Measurements from ENCODE around the gene FTO.
A peak's percentile ranks its signal among the peaks of the same experiment; 100 is the strongest.

Gene FTO

DNA sequence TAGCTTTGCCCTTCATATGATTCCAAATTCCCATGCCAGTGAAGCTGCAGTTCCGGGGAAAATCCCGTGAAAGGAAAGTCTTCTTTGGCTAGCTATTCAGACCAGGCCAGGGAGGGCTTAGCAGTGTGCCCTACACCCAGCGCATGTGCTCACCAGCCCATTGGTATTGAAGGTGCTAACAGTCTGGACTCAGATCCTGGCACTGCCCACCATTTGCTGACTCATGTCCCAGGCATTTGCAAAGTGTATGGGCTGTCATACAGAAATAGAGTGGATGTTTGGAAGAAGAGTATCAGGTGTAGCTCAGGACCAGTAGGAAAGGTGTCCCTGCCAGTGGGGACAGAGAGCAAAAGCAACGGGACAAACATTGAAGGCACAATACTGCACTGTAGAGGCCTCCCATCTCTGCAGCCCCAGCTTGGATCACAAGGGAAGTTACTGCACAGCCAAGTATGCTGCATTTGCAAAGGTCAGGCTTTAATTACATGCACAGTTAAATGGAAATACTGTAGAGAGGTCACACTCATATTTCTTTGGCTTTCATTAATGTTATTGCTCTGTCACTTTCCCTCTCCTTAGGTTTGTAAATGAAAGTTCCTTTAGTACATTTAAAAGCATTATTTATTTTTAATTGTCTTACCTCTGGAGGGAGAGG lies 362.6 kb downstream of the FTO start:
- DNase-seq, result peak; percentile 38

GRCh38 chr16:54067322-54068065 lies 363.5 kb downstream of the FTO start:
- DNase-seq, result no peak

GRCh38 chr16:54068212-54068611 lies 364.3 kb downstream of the FTO start:
- DNase-seq, result no peak

DNA sequence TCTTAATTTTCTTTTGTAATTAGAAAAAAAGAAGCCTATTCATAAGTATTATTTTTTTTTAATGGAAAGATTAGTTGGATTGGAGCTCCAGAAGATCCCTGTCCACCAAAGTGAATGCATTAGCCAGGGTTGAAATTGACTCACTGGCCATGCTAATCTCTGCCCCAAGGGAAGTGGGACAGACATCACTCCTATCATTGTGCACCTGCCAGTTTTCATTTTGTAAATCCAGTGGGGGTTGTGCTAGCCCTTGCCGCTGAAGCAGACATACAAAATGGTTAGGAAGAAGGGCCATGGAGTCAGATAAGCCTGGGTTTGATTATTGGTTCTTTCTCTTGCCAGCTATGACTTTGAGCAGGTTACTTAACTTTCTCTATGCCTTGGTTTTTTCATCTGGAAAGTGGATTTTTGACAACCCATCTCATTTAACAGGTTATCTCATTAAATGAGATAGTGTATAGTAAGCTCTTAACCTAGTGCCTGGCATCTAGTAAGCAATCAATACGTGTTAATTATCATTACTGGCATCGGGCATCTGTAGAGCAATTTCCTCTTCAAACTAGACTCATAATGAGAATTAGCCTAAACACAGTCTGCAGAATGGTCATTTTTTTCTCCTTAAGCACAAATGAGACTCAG lies 365.8 kb downstream of the FTO start:
- no peak for DNase-seq

DNA sequence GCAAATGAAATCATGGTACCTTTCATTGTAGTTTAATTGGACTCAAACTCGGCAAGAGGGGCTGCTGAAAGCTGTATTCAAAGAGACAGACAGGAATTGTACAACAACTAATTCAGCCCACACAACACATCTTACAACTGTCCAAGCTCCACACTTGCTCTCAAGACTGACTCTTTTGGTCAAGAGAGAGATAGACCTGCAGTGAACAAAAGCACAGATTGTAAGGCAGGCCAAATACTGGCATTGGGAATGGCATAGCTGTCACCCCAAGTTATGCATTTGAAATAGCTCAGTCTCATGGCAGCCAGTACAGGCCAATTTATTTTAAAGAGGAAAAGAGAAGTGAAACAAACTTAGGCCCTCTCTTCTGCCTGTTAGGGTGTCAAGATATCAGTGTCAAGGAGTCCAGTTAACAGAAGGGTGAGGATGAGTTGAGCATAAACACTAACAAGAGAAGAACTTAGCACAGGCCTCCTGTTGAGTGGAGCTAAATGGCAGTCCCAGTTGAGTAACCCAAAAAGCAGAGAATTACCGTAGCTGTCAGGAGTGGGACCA lies 366.9 kb downstream of the FTO start:
- DNase-seq, result no peak

GRCh38 chr16:54071514-54071913 lies 367.6 kb downstream of the FTO start:
- no peak for DNase-seq

GRCh38 chr16:54072237-54072636 lies 368.3 kb downstream of the FTO start:
- DNase-seq, result no peak

DNA sequence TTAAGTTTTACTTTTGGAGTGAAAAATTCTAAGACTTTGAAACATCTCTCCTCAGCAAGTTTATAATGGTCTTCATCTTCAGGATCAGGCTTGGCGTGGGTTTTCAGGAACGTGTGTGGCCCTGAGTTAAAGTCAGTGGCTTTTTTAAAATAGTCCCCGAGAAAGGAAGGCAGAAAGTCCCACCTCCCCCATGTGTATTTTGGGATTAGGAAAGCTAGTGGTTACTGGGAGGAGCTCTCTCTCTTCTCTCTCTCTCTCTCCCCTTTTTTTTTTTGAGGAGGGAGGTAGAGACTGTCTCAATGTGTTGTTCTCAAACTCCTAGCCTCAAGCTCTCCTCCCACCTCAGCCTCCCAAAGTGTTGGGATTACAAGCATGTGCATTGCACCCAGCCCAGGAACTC lies 369.4 kb downstream of the FTO start:
- DNase-seq, result no peak

GRCh38 chr16:54075446-54075845 lies 371.5 kb downstream of the FTO start:
- DNase-seq, result no peak

- no peak for DNase-seq
These were observed 372.1 kb downstream of the FTO start for GRCh38 chr16:54076006-54076504.

- DNase-seq, result peak; percentile 76
These were observed 373.3 kb downstream of the FTO start for GRCh38 chr16:54077050-54077821.

GRCh38 chr16:54080524-54081008 lies 376.6 kb downstream of the FTO start:
- peak; percentile 94 for DNase-seq

- no peak for DNase-seq
These were observed 382.8 kb downstream of the FTO start for GRCh38 chr16:54086791-54087190.

DNA sequence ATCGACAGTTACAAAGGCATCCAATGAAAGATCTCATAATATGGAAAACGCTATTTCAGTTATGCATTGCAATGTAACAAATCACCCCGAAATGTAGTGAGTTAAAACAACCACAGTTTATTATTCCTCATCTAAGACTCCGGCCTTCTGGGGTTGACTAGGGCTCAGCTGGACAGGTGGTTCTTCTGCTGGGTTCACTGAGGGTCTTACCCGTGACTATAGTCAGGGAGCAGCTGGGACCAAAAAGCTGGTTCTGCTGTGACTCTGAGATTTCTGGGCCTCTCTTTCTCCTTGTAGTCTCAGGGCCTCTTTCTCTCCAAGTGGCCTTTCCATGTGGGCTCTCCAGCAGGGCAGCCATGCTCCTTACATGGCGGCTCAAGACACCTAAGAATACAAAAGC lies 386.6 kb downstream of the FTO start:
- no peak for DNase-seq

GRCh38 chr16:54093281-54093680 lies 389.3 kb downstream of the FTO start:
- no peak for DNase-seq

GRCh38 chr16:54094641-54095040 lies 390.7 kb downstream of the FTO start:
- DNase-seq, result no peak

- DNase-seq, result no peak
These were observed 392.7 kb downstream of the FTO start for GRCh38 chr16:54096607-54097006.

- no peak for DNase-seq
These were observed 393.8 kb downstream of the FTO start for GRCh38 chr16:54097774-54098173.

- DNase-seq, result no peak
These were observed 394.3 kb downstream of the FTO start for GRCh38 chr16:54098247-54098646.

- DNase-seq, result no peak
These were observed 395.7 kb downstream of the FTO start for GRCh38 chr16:54099627-54100026.

DNA sequence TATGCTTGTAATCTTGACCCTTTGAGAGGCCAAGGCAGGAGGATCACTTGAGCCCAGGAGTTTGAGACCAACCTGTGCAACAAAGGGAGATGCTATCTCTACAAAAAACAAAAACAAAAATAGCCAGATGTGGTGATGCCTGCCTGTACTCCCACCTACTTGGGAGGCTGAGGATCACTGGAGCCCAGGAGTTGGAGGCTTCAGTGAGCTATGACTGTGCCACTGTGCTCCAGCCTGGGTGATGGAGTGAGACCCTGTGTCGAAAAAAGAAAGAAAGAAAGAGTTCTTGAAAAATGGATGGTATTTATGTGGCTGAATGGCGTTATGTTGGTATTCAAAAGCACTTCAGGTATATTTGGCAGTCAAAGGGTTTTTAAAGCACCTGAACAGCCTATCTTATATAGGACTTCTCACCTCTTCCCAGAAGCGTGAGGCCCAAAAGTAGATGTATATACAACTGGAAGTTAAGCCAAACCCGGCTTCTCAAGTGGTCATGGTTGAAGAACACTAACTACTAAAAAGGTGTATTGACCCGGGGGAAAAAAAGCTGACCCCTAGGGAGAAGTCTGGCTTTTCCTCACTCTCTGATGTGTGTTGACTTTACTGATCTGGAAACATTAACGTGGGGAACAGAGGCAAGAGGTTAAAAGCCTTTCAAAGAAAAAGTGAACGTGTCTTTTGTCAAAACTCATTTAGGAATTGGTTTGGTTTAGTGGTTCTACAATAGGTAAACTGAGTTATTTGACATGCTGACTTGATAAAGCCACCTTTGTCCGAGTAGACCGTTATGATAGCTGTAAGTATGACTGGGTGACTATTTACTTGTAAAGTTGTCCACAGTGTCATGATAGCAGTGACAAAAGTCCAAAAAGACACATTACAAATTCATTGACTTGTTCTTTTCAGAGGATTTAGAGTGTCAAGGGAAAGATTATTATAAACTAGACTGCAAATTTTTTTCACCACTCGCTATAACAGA lies 399.2 kb downstream of the FTO start:
- no peak for DNase-seq
